AG04450 (cell line): ENCODE results near the gene CYP2S1. TPM values are rescaled to one million over a fixed set of nuclear protein-coding genes. Genes with fewer than 3 reads are reported as not detected.

ENCODE experiments used
- CTCF ChIA-PET: fragments of 300-600, 350-600 bp; formaldehyde crosslinking; extraction: SDS; loops from one replicate; lab custom pipeline; 2022; ENCODE audit warnings: antibody characterized with exemption, inconsistent platforms; lab: Charles Lee
- POLR2A ChIA-PET: fragments of 350-600 bp; formaldehyde crosslinking; extraction: SDS; loops from one replicate; lab custom pipeline; 2021; ENCODE audit warnings: antibody characterized with exemption, inconsistent platforms; lab: Yijun Ruan, JAX
- DNase-seq: peaks from one replicate; pipeline ENCODE4 v3.0.0-alpha.2; 2011; ENCODE audit warnings: low read depth, low spot score
- H3K27ac ChIP-seq: one replicate; pipeline ENCODE4 v1.5.1; 2012; ENCODE audit warnings: low read depth, low read length, control low read depth
- H3K27me3 ChIP-seq: one replicate; pipeline ENCODE4 v1.6.0; 2012; ENCODE audit warnings: low read length; ENCODE audit not compliant: control insufficient read depth, insufficient read depth
- H3K4me3 ChIP-seq: 2 replicates; pipeline ENCODE4 v1.5.1; 2011; ENCODE audit warnings: mild to moderate bottlenecking, low read depth, low read length, control low read depth
- H3K9me3 ChIP-seq: 2 replicates; pipeline ENCODE4 v1.5.1; 2012; ENCODE audit warnings: low read length; ENCODE audit not compliant: control insufficient read depth, insufficient read depth
- polyA plus RNA-seq: library from polyadenylated mRNA; depleted of rRNA; stranded (reverse); fragments of >200 nt; gene quantifications from 2 replicates; pipeline ENCODE4 v1.2.3, GENCODE V29; 2011
- TF ChIP-seq, protein P1 (sequence below): IDR thresholded peaks from 2 replicates; pipeline ENCODE4 v1.5.1; 2011; ENCODE audit warnings: low read depth, low read length, control low read depth, inconsistent platforms

Gene CYP2S1
- polyA plus RNA-seq, 1 experiment: 0.73 TPM

GRCh38 chr19:41189425-41190065 lies 3.5 kb upstream of the CYP2S1 start:
- H3K9me3 ChIP-seq: no peaks in the 10 kb centered on the region
- POLR2A ChIA-PET: interaction anchor here (0.8 kb wide), 1 partner anchor 525 kb away, joined by 7 read pairs; no protein-coding TSS in a partner anchor
- no peak overlapping the region for H3K27ac ChIP-seq
- peaks cover 26% of the 10 kb centered on the region for H3K27me3 ChIP-seq
- DNase-seq: no peak
- H3K4me3 ChIP-seq: no peak overlapping the region
- TF ChIP-seq, protein P1, sequence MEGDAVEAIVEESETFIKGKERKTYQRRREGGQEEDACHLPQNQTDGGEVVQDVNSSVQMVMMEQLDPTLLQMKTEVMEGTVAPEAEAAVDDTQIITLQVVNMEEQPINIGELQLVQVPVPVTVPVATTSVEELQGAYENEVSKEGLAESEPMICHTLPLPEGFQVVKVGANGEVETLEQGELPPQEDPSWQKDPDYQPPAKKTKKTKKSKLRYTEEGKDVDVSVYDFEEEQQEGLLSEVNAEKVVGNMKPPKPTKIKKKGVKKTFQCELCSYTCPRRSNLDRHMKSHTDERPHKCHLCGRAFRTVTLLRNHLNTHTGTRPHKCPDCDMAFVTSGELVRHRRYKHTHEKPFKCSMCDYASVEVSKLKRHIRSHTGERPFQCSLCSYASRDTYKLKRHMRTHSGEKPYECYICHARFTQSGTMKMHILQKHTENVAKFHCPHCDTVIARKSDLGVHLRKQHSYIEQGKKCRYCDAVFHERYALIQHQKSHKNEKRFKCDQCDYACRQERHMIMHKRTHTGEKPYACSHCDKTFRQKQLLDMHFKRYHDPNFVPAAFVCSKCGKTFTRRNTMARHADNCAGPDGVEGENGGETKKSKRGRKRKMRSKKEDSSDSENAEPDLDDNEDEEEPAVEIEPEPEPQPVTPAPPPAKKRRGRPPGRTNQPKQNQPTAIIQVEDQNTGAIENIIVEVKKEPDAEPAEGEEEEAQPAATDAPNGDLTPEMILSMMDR: no peak
- CTCF ChIA-PET: interaction anchor here (0.6 to 1.1 kb wide), 2 partner anchors 14 to 119 kb away, joined by 3 read pairs; no protein-coding TSS in a partner anchor

DNA sequence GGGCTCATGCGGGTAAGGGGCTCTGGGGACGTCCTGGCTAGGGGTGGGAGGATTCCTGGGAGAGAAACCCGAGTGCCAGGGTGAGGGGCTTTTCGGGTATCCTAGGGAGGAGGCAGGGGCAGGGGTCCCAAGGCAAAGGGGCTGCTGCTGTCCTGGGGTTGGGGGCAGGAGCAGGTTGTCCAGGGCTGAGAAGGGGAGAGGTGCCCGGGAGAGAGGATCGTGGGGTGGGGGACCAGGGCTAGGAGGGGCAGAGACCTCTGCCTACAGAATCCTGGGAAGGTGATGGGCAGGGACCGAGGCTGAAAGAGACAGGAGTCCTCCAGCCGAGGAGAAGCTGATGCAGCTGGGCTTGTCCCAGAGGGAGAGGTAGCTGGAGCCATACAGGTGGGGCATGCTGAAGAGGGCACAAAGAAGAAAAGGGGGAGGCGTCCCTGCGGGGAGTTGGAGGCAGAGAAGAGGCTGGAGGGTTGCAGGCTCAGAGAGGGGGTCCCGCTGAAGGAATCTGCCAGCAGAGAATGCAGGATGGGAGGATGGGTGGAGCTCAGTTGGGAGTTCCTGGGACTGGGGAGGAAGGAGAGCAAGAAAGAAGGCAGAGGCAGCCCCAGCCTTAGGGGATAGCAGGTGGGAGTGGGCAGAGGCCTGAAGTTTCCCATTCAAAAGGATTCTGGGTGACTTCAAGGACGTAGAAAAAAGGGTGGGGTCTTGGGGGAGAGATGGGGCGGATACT lies 574 bp downstream of the CYP2S1 start:
- CTCF ChIA-PET: interaction anchor here (1.1 kb wide), 1 partner anchor 11 kb away, joined by 6 read pairs; no protein-coding TSS in a partner anchor
- H3K27ac ChIP-seq: no peak overlapping the region
- H3K27me3 ChIP-seq: peaks cover 21% of the 10 kb centered on the region
- TF ChIP-seq, protein P1: no peak
- DNase-seq: no peak
- H3K4me3 ChIP-seq: peak overlapping the region; percentile 58
- POLR2A ChIA-PET: no interaction called here
- H3K9me3 ChIP-seq: no peaks in the 10 kb centered on the region

DNA sequence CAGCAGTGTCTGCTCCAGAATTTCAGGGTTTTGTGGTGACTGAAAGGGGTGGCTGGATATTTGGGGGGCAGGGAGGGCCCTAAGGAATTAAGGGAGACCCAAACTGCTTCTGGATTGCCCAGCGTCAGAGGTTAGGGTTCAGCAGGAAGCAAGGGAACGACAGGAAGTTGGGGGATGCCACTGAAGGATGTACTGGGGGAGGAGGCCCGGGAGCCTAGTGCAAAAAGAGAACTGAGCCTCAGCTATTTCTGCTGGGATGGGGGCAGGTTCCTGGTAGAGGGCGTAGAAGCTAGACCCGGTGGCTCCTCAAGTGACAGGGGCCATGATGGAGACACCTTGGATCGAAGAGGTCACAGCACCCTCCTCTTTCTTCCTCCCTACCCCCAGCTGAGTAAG lies 1.1 kb downstream of the CYP2S1 start:
- H3K4me3 ChIP-seq: no peak overlapping the region
- H3K27me3 ChIP-seq: peaks cover 18% of the 10 kb centered on the region
- H3K27ac ChIP-seq: no peak overlapping the region
- H3K9me3 ChIP-seq: no peaks in the 10 kb centered on the region
- DNase-seq: no peak
- ChIA-PET CTCF (interaction anchor here (1.1 kb wide), 1 partner anchor 11 kb away, joined by 6 read pairs; no protein-coding TSS in a partner anchor), POLR2A (no interaction called here)
- TF ChIP-seq, protein P1: no peak

- Histone ChIP-seq H3K4me3 (no peak overlapping the region), H3K27ac (peak overlapping the region; percentile 61), H3K27me3 (peaks cover 10% of the 10 kb centered on the region), H3K9me3 (no peaks in the 10 kb centered on the region)
- TF ChIP-seq, protein P1: no peak
- ChIA-PET CTCF (no interaction called here), POLR2A (interaction anchor here (0.6 kb wide), 1 partner anchor 19 kb away, joined by 5 read pairs; no protein-coding TSS in a partner anchor)
- DNase-seq: no peak
Measured at GRCh38 chr19:41195675-41196497, 2.9 kb downstream of the CYP2S1 start.
